Transverse colon (tissue), 4 donors: ENCODE measurements around the gene DCAF11.

Experiments used
- EP300 ChIP-seq: sonication (generic); formaldehyde crosslinking; IDR thresholded peaks from one replicate; pipeline ENCODE4 v1.6.1; 2017; ENCODE audit warnings: antibody characterized with exemption, low read depth
- POLR2A ChIP-seq: fragments of 450-650 bp; IDR thresholded peaks from one replicate; pipeline ENCODE4 v1.6.1; 2016; ENCODE audit warnings: antibody characterized with exemption, mild to moderate bottlenecking, moderate library complexity
- POLR2AphosphoS5 ChIP-seq, 3 donors: sonication (generic); formaldehyde crosslinking; IDR thresholded peaks; one replicate each; pipeline ENCODE4 v1.6.1; 2016; ENCODE audit warnings: antibody characterized with exemption in 3 of 3
- TF ChIP-seq, protein P1 (sequence below), 5 experiments: fragments of 200-600 bp in 3 of 5; fragments of 450-650 bp in 2 of 5; sonication (generic) in 3 of 5; IDR thresholded peaks; 1 replicate in 2 of 5; 2 replicates in 3 of 5; pipeline ENCODE4 v1.5.1; 2016 to 2017; ENCODE audit warnings: antibody characterized with exemption in 5 of 5, inconsistent platforms in 3 of 5, mild to moderate bottlenecking in 2 of 5, moderate library complexity in 1 of 5

DNA sequence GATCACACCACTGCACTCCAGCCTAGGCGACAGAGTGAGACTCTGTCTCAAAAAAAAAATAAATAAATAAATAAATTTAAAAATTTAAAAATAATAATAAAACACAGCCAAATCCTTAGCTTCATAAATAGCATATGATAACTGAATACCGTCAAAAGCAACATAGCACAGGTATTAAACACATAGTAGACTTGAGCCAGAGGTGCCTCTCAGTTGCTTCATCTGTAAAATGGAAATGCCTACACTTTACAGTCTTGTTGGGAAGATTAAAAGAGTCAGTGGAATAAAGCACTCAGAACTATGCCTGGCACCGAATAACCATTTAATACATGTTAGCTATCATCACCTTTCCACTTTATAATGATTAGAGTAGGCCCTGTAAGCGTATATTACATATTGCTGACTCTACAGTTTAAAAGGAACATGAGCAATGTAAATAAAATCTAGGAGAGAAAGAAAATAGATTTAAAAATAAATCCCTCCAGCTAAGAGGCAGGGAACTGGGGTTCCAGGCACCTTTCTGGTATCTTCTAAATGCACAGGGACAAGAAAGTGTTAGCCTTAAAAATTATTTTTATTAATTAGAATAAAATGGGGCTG lies 7.8 kb upstream of the DCAF11 start:
- TF ChIP-seq, protein P1, sequence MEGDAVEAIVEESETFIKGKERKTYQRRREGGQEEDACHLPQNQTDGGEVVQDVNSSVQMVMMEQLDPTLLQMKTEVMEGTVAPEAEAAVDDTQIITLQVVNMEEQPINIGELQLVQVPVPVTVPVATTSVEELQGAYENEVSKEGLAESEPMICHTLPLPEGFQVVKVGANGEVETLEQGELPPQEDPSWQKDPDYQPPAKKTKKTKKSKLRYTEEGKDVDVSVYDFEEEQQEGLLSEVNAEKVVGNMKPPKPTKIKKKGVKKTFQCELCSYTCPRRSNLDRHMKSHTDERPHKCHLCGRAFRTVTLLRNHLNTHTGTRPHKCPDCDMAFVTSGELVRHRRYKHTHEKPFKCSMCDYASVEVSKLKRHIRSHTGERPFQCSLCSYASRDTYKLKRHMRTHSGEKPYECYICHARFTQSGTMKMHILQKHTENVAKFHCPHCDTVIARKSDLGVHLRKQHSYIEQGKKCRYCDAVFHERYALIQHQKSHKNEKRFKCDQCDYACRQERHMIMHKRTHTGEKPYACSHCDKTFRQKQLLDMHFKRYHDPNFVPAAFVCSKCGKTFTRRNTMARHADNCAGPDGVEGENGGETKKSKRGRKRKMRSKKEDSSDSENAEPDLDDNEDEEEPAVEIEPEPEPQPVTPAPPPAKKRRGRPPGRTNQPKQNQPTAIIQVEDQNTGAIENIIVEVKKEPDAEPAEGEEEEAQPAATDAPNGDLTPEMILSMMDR (IDR thresholded peaks at IDR 0.05): no peak
- TF ChIP-seq POLR2A (no peak), EP300 (no peak), POLR2AphosphoS5 (IDR thresholded peaks at IDR 0.05) (no peak)
